Camera-type eye (tissue), 1 donor: ENCODE data around the gene IGF2BP1. TPM values are rescaled to one million over a fixed set of nuclear protein-coding genes. Genes with fewer than 3 reads are reported as not detected.

ENCODE experiments used
- total RNA-seq: library from RNA; depleted of rRNA; stranded (reverse); fragments of >200 nt; gene quantifications from one replicate; pipeline ENCODE4 v1.2.3, GENCODE V29; 2014

Gene IGF2BP1
- total RNA-seq: 12.0 TPM

GRCh38 chr17:48997103-48997826 lies at the start of gene IGF2BP1:
TSS of gene IGF2BP1 (plus strand) at chr17:48997385. CDS start at chr17:48997746, 361 bp downstream.

Other genes with a start within 250 kb of the IGF2BP1 start
- 1.6 TPM for gene TTLL6, start 180.2 kb upstream of the IGF2BP1 start, total RNA-seq
- gene CALCOCO2, start 166.3 kb upstream of the IGF2BP1 start, total RNA-seq: 65.5 TPM
- 33.5 TPM for gene ATP5MC1, start 104.6 kb upstream of the IGF2BP1 start, total RNA-seq
- gene UBE2Z, start 89.0 kb upstream of the IGF2BP1 start, total RNA-seq: 57.8 TPM
- 64.2 TPM for gene SNF8, start 52.5 kb upstream of the IGF2BP1 start, total RNA-seq
- gene GIP, start 28.8 kb upstream of the IGF2BP1 start, total RNA-seq: not detected
- not detected for gene B4GALNT2, start 135.4 kb downstream of the IGF2BP1 start, total RNA-seq
- gene GNGT2, start 213.2 kb downstream of the IGF2BP1 start, total RNA-seq: 134 TPM
- 3.1 TPM for gene ABI3, start 213.3 kb downstream of the IGF2BP1 start, total RNA-seq
- 6.4 TPM for gene PHOSPHO1, start 233.4 kb downstream of the IGF2BP1 start, total RNA-seq